NCI-H524 treated with DMSO at 0.1 percent for 48 hours (cell line): ENCODE measurements around the gene STEAP3.
A peak's percentile ranks its signal among the peaks of the same experiment; 100 is the strongest.

ENCODE experiments used
- DNase-seq: peaks from one replicate; lab custom pipeline; 2025; lab: John Stamatoyannopoulos, UW

Gene STEAP3

GRCh38 chr2:119246884-119247843 is 23.5 kb downstream of the STEAP3 start:
- no peak for DNase-seq

- DNase-seq = no peak
Measured at GRCh38 chr2:119247844-119248271, 24.2 kb downstream of the STEAP3 start.

GRCh38 chr2:119248311-119248710 is 24.7 kb downstream of the STEAP3 start:
- no peak for DNase-seq

GRCh38 chr2:119248751-119249150 is 25.1 kb downstream of the STEAP3 start:
- DNase-seq = no peak

GRCh38 chr2:119249311-119249710 is 25.7 kb downstream of the STEAP3 start:
- no peak for DNase-seq

GRCh38 chr2:119249855-119250717 is 26.5 kb downstream of the STEAP3 start:
- no peak for DNase-seq

GRCh38 chr2:119250718-119251290 is 27.2 kb downstream of the STEAP3 start:
- no peak for DNase-seq

GRCh38 chr2:119251652-119252051 is 28.0 kb downstream of the STEAP3 start:
- no peak for DNase-seq

GRCh38 chr2:119252186-119253113 is 28.8 kb downstream of the STEAP3 start:
- DNase-seq = no peak

- DNase-seq = no peak
Measured at GRCh38 chr2:119253114-119253702, 29.6 kb downstream of the STEAP3 start.

- no peak for DNase-seq
Measured at GRCh38 chr2:119253760-119254600, 30.3 kb downstream of the STEAP3 start.

- no peak for DNase-seq
Measured at GRCh38 chr2:119254601-119255080, 31.0 kb downstream of the STEAP3 start.

GRCh38 chr2:119255760-119256581 is 32.3 kb downstream of the STEAP3 start:
- DNase-seq = peak; percentile 11

- DNase-seq = no peak
Measured at GRCh38 chr2:119256582-119256921, 32.9 kb downstream of the STEAP3 start.

GRCh38 chr2:119257198-119257597 is 33.6 kb downstream of the STEAP3 start:
- DNase-seq = no peak

- DNase-seq = no peak
Measured at GRCh38 chr2:119259296-119259860, 35.7 kb downstream of the STEAP3 start.

GRCh38 chr2:119260646-119261492 is 37.2 kb downstream of the STEAP3 start:
- no peak for DNase-seq
